Mucosa of rectum (tissue), 2 donors: ENCODE measurements around the gene SPATA1.

Source experiments
- H3K27ac ChIP-seq, 2 donors: one replicate each; pipeline ENCODE4 v1.7.0; 2013; ENCODE audit warnings: inconsistent platforms in 2 of 2, low read depth in 2 of 2, low read length in 2 of 2
- H3K27me3 ChIP-seq, 2 donors: one replicate each; pipeline ENCODE4 v1.7.0; 2013; ENCODE audit warnings: low read length in 2 of 2; ENCODE audit not compliant: control insufficient read depth in 2 of 2, insufficient read depth in 2 of 2
- H3K36me3 ChIP-seq, 2 donors: one replicate each; pipeline ENCODE4 v1.7.0; 2013; ENCODE audit warnings: low read length in 2 of 2; ENCODE audit not compliant: control insufficient read depth in 2 of 2, insufficient read depth in 2 of 2
- H3K4me1 ChIP-seq, 2 donors: one replicate each; pipeline ENCODE4 v1.7.0; 2013; ENCODE audit warnings: low read length in 2 of 2, mild to moderate bottlenecking in 1 of 2; ENCODE audit not compliant: control insufficient read depth in 2 of 2, insufficient read depth in 2 of 2
- H3K4me3 ChIP-seq, 2 donors: one replicate each; pipeline ENCODE4 v1.7.0; 2013; ENCODE audit warnings: low read length in 2 of 2
- H3K9ac ChIP-seq, 2 donors: one replicate each; pipeline ENCODE4 v1.7.0; 2013; ENCODE audit warnings: low read length in 2 of 2, low read depth in 1 of 2, mild to moderate bottlenecking in 1 of 2
- H3K9me3 ChIP-seq, 2 donors: one replicate each; pipeline ENCODE4 v1.7.0; 2013; ENCODE audit warnings: low read length in 2 of 2; ENCODE audit not compliant: control insufficient read depth in 2 of 2
- donor health status: healthy.
- donor health status: Normal muscosa, but diverticular disease.

SPATA1 gene

DNA sequence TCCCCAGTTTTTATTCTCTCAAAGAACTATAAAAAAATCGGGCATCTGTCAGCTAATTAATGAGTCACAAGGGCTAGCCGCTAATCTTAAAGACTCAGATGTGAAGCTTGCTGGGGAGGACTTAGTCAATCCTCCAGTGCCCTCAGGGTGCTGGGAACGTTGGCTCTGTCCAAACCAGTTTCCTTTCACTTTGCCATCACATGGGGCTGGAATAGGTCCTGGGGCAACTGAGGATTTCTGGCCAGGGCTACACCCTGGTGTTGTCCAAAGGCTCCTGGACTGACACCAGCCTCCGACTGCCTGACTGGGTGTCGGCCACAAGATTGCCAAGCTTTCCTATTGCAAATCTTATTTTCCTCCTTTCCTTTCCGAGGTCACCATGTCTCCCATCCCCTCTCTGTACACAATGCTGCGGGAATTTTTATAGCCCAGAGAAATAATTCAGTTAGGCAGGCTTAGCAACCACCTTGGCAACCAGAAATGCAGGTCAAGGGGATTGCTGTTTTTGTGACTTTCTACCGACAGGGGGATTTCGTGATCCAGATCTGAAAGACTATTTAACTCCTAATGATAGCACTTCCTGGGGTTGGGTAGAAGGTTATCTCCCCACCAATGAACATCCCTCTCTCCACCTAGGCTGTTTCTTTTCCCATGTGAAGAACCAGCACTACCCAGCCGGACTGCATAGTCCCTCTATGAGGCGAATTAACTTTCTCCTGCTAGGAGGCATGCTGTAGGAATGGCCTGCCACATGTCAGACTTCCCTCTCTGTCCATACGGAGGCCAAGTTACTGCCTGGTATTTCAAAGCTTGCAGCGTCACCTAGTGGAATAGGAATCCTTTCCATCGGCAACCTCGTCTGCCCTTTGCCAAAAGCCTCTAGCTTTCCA, 98.0 kb downstream of the SPATA1 start:
- Histone ChIP-seq H3K4me1 (no peaks in the 10 kb centered on the region), H3K9me3 (peaks cover 5 to 15% of the 10 kb centered on the region in 2 donors), H3K27ac (peak overlapping the region; percentile 5 to 11), H3K9ac (no peak overlapping the region), H3K36me3 (no peaks in the 10 kb centered on the region), H3K27me3 (no peaks in the 10 kb centered on the region), H3K4me3 (peak overlapping the region in 1 of 2 donors; percentile 48)

- Histone ChIP-seq H3K9me3 (peaks cover 5 to 15% of the 10 kb centered on the region in 2 donors), H3K27me3 (no peaks in the 10 kb centered on the region), H3K27ac (no peak overlapping the region), H3K4me1 (no peaks in the 10 kb centered on the region), H3K4me3 (no peak overlapping the region), H3K36me3 (no peaks in the 10 kb centered on the region), H3K9ac (no peak overlapping the region)
Observed at GRCh38 chr1:84605157-84605556, 99.0 kb downstream of the SPATA1 start.

DNA sequence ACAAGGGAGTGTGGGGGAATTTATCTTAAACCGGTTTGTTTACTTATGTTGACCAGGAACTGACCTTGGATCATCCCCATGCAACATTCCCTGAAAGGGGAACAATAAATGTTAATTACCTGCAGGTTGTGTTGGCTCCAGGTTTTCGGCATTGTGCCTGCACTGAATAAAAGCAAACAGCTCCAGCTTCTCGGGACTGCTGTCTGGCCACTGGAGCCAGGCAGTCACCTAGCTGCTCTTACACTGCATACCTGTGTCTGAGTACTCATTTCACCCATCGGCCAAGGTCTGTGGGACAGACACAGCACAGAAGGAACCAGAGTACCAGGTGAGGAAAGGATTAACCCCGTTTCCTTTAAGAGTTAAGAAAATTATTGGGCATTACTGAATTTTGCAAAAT, 100.8 kb downstream of the SPATA1 start:
- Histone ChIP-seq H3K36me3 (no peaks in the 10 kb centered on the region), H3K27me3 (no peaks in the 10 kb centered on the region), H3K9me3 (peaks cover 5 to 15% of the 10 kb centered on the region in 2 donors), H3K4me1 (no peaks in the 10 kb centered on the region), H3K27ac (no peak overlapping the region), H3K9ac (no peak overlapping the region), H3K4me3 (no peak overlapping the region)

- no peaks in the 10 kb centered on the region for H3K9me3 ChIP-seq
- H3K4me3 ChIP-seq = no peak overlapping the region
- no peak overlapping the region for H3K27ac ChIP-seq
- H3K4me1 ChIP-seq = no peaks in the 10 kb centered on the region
- no peak overlapping the region for H3K9ac ChIP-seq
- no peaks in the 10 kb centered on the region for H3K36me3 ChIP-seq
- H3K27me3 ChIP-seq = no peaks in the 10 kb centered on the region
Observed at GRCh38 chr1:84611091-84611490, 104.9 kb downstream of the SPATA1 start.

DNA sequence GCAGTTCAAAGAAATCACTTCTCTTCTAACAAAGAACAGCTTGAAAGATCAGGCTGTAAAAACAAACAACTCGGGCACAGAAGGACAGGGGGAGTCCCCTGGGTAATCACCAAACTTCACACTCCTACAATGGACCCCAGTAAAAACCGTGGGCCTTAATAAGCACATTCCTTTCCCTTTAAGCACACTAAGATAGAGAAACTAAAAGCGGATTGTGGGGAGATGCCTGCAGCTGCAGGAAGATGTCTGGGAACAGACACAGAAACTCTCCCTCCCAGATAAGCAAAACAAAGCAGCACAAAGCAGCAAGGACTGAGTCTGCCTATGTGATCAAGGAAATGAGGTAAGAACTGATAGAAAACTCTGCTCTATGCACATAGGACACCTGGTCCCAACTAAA, 105.6 kb downstream of the SPATA1 start:
- H3K9me3 ChIP-seq = no peaks in the 10 kb centered on the region
- no peaks in the 10 kb centered on the region for H3K4me1 ChIP-seq
- H3K9ac ChIP-seq = no peak overlapping the region
- no peak overlapping the region for H3K27ac ChIP-seq
- H3K36me3 ChIP-seq = no peaks in the 10 kb centered on the region
- no peak overlapping the region for H3K4me3 ChIP-seq
- H3K27me3 ChIP-seq = no peaks in the 10 kb centered on the region

- Histone ChIP-seq H3K9me3 (no peaks in the 10 kb centered on the region), H3K27me3 (no peaks in the 10 kb centered on the region), H3K9ac (no peak overlapping the region), H3K27ac (no peak overlapping the region), H3K4me1 (no peaks in the 10 kb centered on the region), H3K4me3 (no peak overlapping the region), H3K36me3 (no peaks in the 10 kb centered on the region)
Observed at GRCh38 chr1:84613026-84613425, 106.8 kb downstream of the SPATA1 start.

DNA sequence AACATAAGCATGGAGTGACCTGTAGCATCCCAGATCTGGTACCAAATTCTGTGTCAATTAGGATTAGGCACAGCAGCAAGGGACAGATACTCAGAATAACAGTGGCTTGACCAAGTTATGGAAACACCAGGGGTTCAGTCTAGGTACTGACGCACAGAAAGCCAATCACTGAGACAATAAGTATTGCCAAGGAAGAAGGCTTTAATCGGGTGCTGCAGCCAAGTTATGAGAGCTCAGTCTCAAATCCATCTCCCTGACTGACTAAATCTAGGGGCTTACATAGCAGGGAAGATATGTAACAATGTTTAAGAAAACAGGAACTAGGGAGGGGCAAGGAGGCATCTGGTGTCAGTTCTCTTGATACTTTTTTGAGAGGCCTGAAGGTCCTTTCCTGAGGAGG, 107.7 kb downstream of the SPATA1 start:
- Histone ChIP-seq H3K9ac (no peak overlapping the region), H3K4me3 (no peak overlapping the region), H3K9me3 (no peaks in the 10 kb centered on the region), H3K27ac (no peak overlapping the region), H3K4me1 (no peaks in the 10 kb centered on the region), H3K36me3 (no peaks in the 10 kb centered on the region), H3K27me3 (no peaks in the 10 kb centered on the region)

- Histone ChIP-seq H3K4me3 (no peak overlapping the region), H3K27ac (no peak overlapping the region), H3K9me3 (no peaks in the 10 kb centered on the region), H3K27me3 (no peaks in the 10 kb centered on the region), H3K4me1 (peaks cover 2 to 3% of the 10 kb centered on the region in 2 donors), H3K36me3 (no peaks in the 10 kb centered on the region), H3K9ac (no peak overlapping the region)
Observed at GRCh38 chr1:84615790-84616189, 109.6 kb downstream of the SPATA1 start.
